Vagina (tissue), 2 donors: ENCODE results near the gene LEO1. TPM values are rescaled to one million over a fixed set of nuclear protein-coding genes. Genes with fewer than 3 reads are reported as not detected.

Source experiments
- DNase-seq, 2 donors: peaks; one replicate each; pipeline ENCODE4 v3.0.0-alpha.2; 2017; ENCODE audit errors: extremely low spot score in 2 of 2
- H3K27ac ChIP-seq: fragments of 200-600 bp; sonication (generic); one replicate; pipeline ENCODE4 v1.5.1; 2019
- H3K27me3 ChIP-seq: fragments of 200-600 bp; sonication (generic); one replicate; pipeline ENCODE4 v1.5.1; 2019
- H3K36me3 ChIP-seq, 2 donors: fragments of 200-600 bp; sonication (generic); one replicate each; pipeline ENCODE4 v1.5.1; 2017 to 2019
- H3K4me1 ChIP-seq: fragments of 200-600 bp; sonication (generic); one replicate; pipeline ENCODE4 v1.5.1; 2019
- H3K4me3 ChIP-seq, 2 donors: fragments of 200-600 bp; sonication (generic); 1 replicate in 1 of 2; 2 replicates in 1 of 2; pipeline ENCODE4 v1.5.1; 2016 to 2019
- H3K9me3 ChIP-seq: fragments of 200-600 bp; sonication (generic); one replicate; pipeline ENCODE4 v1.5.1; 2019
- CTCF ChIP-seq, 3 experiments: fragments of 450-650 bp in 2 of 3; fragments of 200-600 bp in 1 of 3; sonication (generic) in 1 of 3; IDR thresholded peaks; one replicate each; pipeline ENCODE4 v1.5.1; 2017 to 2019; ENCODE audit warnings: antibody characterized with exemption in 3 of 3, mild to moderate bottlenecking in 2 of 3, moderate library complexity in 2 of 3
- POLR2A ChIP-seq, 2 donors: fragments of 450-650 bp; IDR thresholded peaks; one replicate each; pipeline ENCODE4 v1.6.1; 2017; ENCODE audit warnings: antibody characterized with exemption in 2 of 2, mild to moderate bottlenecking in 2 of 2, moderate library complexity in 2 of 2
- POLR2AphosphoS5 ChIP-seq, 2 donors: sonication (generic); formaldehyde crosslinking; IDR thresholded peaks; one replicate each; pipeline ENCODE4 v1.9.0; 2017; ENCODE audit warnings: antibody characterized with exemption in 2 of 2, mild to moderate bottlenecking in 2 of 2, low read depth in 1 of 2; ENCODE audit not compliant: insufficient read depth in 1 of 2
- intact Hi-C: fragments of 100-400 bp; cut with DNase I; formaldehyde crosslinking; loops from one replicate; pipeline ENCODE4 v1.15.1; 2023
- total RNA-seq: library from RNA; depleted of rRNA; stranded (reverse); fragments of >200 nt; gene quantifications from one replicate; pipeline ENCODE4 v1.2.3, GENCODE V29; 2016

Gene LEO1
- total RNA-seq, 1 donor from 2014 or later: 21.9 TPM

- peaks cover 0 to 38% of the 10 kb centered on the region in 2 donors for H3K36me3 ChIP-seq
- intact Hi-C loops: no loop called here
- DNase-seq: no peak
Observed at GRCh38 chr15:51917493-51917892, 54.1 kb downstream of the LEO1 start.

GRCh38 chr15:51912528-51912927 is 59.0 kb downstream of the LEO1 start:
- intact Hi-C loops: no loop called here
- Histone ChIP-seq H3K9me3 (no peaks in the 10 kb centered on the region), H3K27me3 (no peaks in the 10 kb centered on the region), H3K4me3 (no peak overlapping the region), H3K27ac (no peak overlapping the region), H3K4me1 (no peaks in the 10 kb centered on the region), H3K36me3 (peaks cover 0 to 23% of the 10 kb centered on the region in 2 donors)
- no peak for TF ChIP-seq POLR2AphosphoS5 (IDR thresholded peaks at IDR 0.05; ENCODE audit: insufficient read depth in 1 of 2, low read depth in 1 of 2)
- TF ChIP-seq POLR2A (IDR thresholded peaks at IDR 0.05): no peak
- TF ChIP-seq CTCF (IDR thresholded peaks at IDR 0.05): no peak
- no peak for DNase-seq

More at GRCh38 chr15:51917493-51917892, 54.1 kb downstream of the LEO1 start:
- Histone ChIP-seq H3K4me3 (no peak overlapping the region), H3K9me3 (no peaks in the 10 kb centered on the region), H3K4me1 (no peaks in the 10 kb centered on the region), H3K27ac (no peak overlapping the region), H3K27me3 (no peaks in the 10 kb centered on the region)
- no peak for TF ChIP-seq POLR2A (IDR thresholded peaks at IDR 0.05)
- TF ChIP-seq CTCF (IDR thresholded peaks at IDR 0.05): no peak

GRCh38 chr15:51909584-51909983 is 62.0 kb downstream of the LEO1 start:
- Histone ChIP-seq H3K27me3 (no peaks in the 10 kb centered on the region), H3K27ac (no peak overlapping the region), H3K36me3 (peaks cover 0 to 12% of the 10 kb centered on the region in 2 donors), H3K4me1 (no peaks in the 10 kb centered on the region), H3K9me3 (no peaks in the 10 kb centered on the region), H3K4me3 (no peak overlapping the region)
- TF ChIP-seq CTCF (IDR thresholded peaks at IDR 0.05) (no peak), POLR2A (IDR thresholded peaks at IDR 0.05) (no peak), POLR2AphosphoS5 (IDR thresholded peaks at IDR 0.05; ENCODE audit: insufficient read depth in 1 of 2, low read depth in 1 of 2) (no peak)
- DNase-seq: no peak
- intact Hi-C loops: no loop called here

GRCh38 chr15:51908316-51908715 is 63.3 kb downstream of the LEO1 start:
- DNase-seq: no peak
- Histone ChIP-seq H3K27ac (no peak overlapping the region), H3K27me3 (no peaks in the 10 kb centered on the region), H3K9me3 (no peaks in the 10 kb centered on the region), H3K36me3 (peaks cover 0 to 12% of the 10 kb centered on the region in 2 donors), H3K4me3 (no peak overlapping the region), H3K4me1 (no peaks in the 10 kb centered on the region)
- TF ChIP-seq POLR2A (IDR thresholded peaks at IDR 0.05) (no peak), CTCF (IDR thresholded peaks at IDR 0.05) (no peak), POLR2AphosphoS5 (IDR thresholded peaks at IDR 0.05; ENCODE audit: insufficient read depth in 1 of 2, low read depth in 1 of 2) (no peak)
- intact Hi-C loops: no loop called here

- Histone ChIP-seq H3K27me3 (no peaks in the 10 kb centered on the region), H3K4me3 (no peak overlapping the region), H3K9me3 (no peaks in the 10 kb centered on the region), H3K36me3 (peaks cover 0 to 20% of the 10 kb centered on the region in 2 donors), H3K27ac (no peak overlapping the region), H3K4me1 (no peaks in the 10 kb centered on the region)
- intact Hi-C loops: no loop called here
- DNase-seq: no peak
- TF ChIP-seq CTCF (IDR thresholded peaks at IDR 0.05): no peak
- TF ChIP-seq POLR2AphosphoS5 (IDR thresholded peaks at IDR 0.05; ENCODE audit: insufficient read depth in 1 of 2, low read depth in 1 of 2): no peak
- TF ChIP-seq POLR2A (IDR thresholded peaks at IDR 0.05): no peak
Observed at GRCh38 chr15:51907136-51907862, 64.3 kb downstream of the LEO1 start.
